ENCODE results near the gene DOCK4. TPM values are rescaled to one million over a fixed set of nuclear protein-coding genes. Genes with fewer than 3 reads are reported as not detected.

DOCK4 gene
- polyA plus RNA-seq, 2 of the 4 experiments (the other 2 are of a cell fraction) = 13.7 to 15.7 TPM

- 87% methylated on average over 1 of the region's 1 CpG for WGBS (ENCODE audit: missing lambda C conversion rate)
- TF ChIP-seq RCOR1 (IDR thresholded peaks at IDR 0.05; ENCODE audit: low read depth, low read length) = no peak
- TF ChIP-seq MAZ (IDR thresholded peaks at IDR 0.05; ENCODE audit: borderline replicate concordance, low read depth, low read length) = no peak
- no peak for TF ChIP-seq FOXS1 (CRISPR knock-in tag; IDR thresholded peaks at IDR 0.05)
- no peak for TF ChIP-seq CBX8 (IDR thresholded peaks at IDR 0.05)
- TF ChIP-seq CHD4 (IDR thresholded peaks at IDR 0.05; ENCODE audit: borderline replicate concordance) = no peak
- Histone ChIP-seq H3K4me3 (no peak overlapping the region), H3K4me2 (no peak overlapping the region), H3K27ac (no peak overlapping the region), H3K4me1 (peaks cover 5% of the 10 kb centered on the region; the same call in 2 of the 3 replicates), H3K9me3 (no peaks in the 10 kb centered on the region)
- POLR2A ChIA-PET = no interaction called here
- DNase-seq (ENCODE audit: low read depth in 1 of 2, low spot score in 1 of 2) (no peak), ATAC-seq (no peak), FAIRE-seq (no peak)
- CTCF ChIA-PET = interaction anchor here (1.2 kb wide), 1 partner anchor 426 kb away, joined by 3 read pairs; no protein-coding TSS in a partner anchor
Measured at GRCh38 chr7:111982133-111982532, 224.1 kb downstream of the DOCK4 start.

GRCh38 chr7:111980725-111981124, 225.5 kb downstream of the DOCK4 start:
- DNase-seq (ENCODE audit: low read depth in 1 of 2, low spot score in 1 of 2) = no peak
- WGBS (ENCODE audit: missing lambda C conversion rate) = 90% methylated on average over 1 of the region's 1 CpG
- Histone ChIP-seq H3K4me3 (no peak overlapping the region), H3K4me2 (no peak overlapping the region), H3K27ac (no peak overlapping the region), H3K9me3 (no peaks in the 10 kb centered on the region), H3K4me1 (no peaks in the 10 kb centered on the region)
- ChIA-PET POLR2A (no interaction called here), CTCF (no interaction called here)
- no peak for FAIRE-seq
- no peak for ATAC-seq
- peak; percentile 30 for TF ChIP-seq MAFK (IDR thresholded peaks at IDR 0.05; ENCODE audit: partially characterized antibody)
- TF ChIP-seq BCL3 (IDR thresholded peaks at IDR 0.05) = no peak
- no peak for TF ChIP-seq HMGXB4 (CRISPR knock-in tag; IDR thresholded peaks at IDR 0.05; ENCODE audit: borderline replicate concordance)
- TF ChIP-seq CHD2 (IDR thresholded peaks at IDR 0.05; ENCODE audit: low read length, partially characterized antibody) = no peak

- Histone ChIP-seq H3K9me3 (no peaks in the 10 kb centered on the region), H3K27ac (no peak overlapping the region), H3K4me1 (no peaks in the 10 kb centered on the region), H3K4me2 (no peak overlapping the region), H3K4me3 (no peak overlapping the region)
- FAIRE-seq (no peak), DNase-seq (ENCODE audit: low read depth in 1 of 2, low spot score in 1 of 2) (no peak), ATAC-seq (no peak)
- WGBS (ENCODE audit: missing lambda C conversion rate) = 90% methylated on average over 4 of the region's 4 CpGs
- POLR2A ChIA-PET = no interaction called here
- CTCF ChIA-PET = interaction anchor here (1.2 kb wide), 1 partner anchor 22 kb away, joined by 3 read pairs; no protein-coding TSS in a partner anchor
- TF ChIP-seq JUN (IDR thresholded peaks at IDR 0.05) (no peak), KDM1A (IDR thresholded peaks at IDR 0.05; ENCODE audit: low read depth) (no peak), ZFP36 (IDR thresholded peaks at IDR 0.05; ENCODE audit: borderline replicate concordance, partially characterized antibody) (no peak), PBX3 (IDR thresholded peaks at IDR 0.05) (no peak), RNF2 (IDR thresholded peaks at IDR 0.05; ENCODE audit: borderline replicate concordance, low read depth) (no peak), REST (IDR thresholded peaks at IDR 0.05) (no peak), ZC3H11A (IDR thresholded peaks at IDR 0.05) (no peak), HOXB13 (CRISPR knock-in tag; IDR thresholded peaks at IDR 0.05; ENCODE audit: low read depth) (no peak), USF2 (IDR thresholded peaks at IDR 0.05) (no peak), CHD2 (IDR thresholded peaks at IDR 0.05; ENCODE audit: low read length, partially characterized antibody) (no peak), RFX5 (IDR thresholded peaks at IDR 0.05) (no peak), CTCF (IDR thresholded peaks at IDR 0.05) (no peak), HOXB5 (CRISPR knock-in tag; IDR thresholded peaks at IDR 0.05) (no peak), SMC3 (IDR thresholded peaks at IDR 0.05) (no peak), CBX8 (IDR thresholded peaks at IDR 0.05) (no peak), CEBPB (IDR thresholded peaks at IDR 0.05) (no peak), EHMT2 (IDR thresholded peaks at IDR 0.05; ENCODE audit: low read depth) (no peak)
Measured at GRCh38 chr7:111975346-111975745, 230.9 kb downstream of the DOCK4 start.
